ENCODE results near the gene BRIP1. TPM values are rescaled to one million over a fixed set of nuclear protein-coding genes. Genes with fewer than 3 reads are reported as not detected.
"Not testable (repeated sequence)": the region's sequence is repeated elsewhere in the genome, so short reads cannot be mapped to it uniquely, and the experiment has no call there.

BRIP1 gene
- total and polyA plus RNA-seq, 5 donors = 0.05 to 0.41 (median 0.20) TPM; not detected in 1

GRCh38 chr17:61728297-61728836, 135.0 kb downstream of the BRIP1 start:
- Histone ChIP-seq H3K4me1 (ENCODE audit: control insufficient read depth, insufficient read depth, low read length) (no peaks in the 10 kb centered on the region), H3K9me3 (ENCODE audit: control insufficient read depth, low read length) (no peaks in the 10 kb centered on the region), H3K27ac (ENCODE audit: low read length) (no peak overlapping the region), H3K27me3 (ENCODE audit: control insufficient read depth, insufficient read depth) (no peaks in the 10 kb centered on the region), H3K4me3 (ENCODE audit: low read length) (no peak overlapping the region)
- 78% methylated on average over 3 of the region's 3 CpGs for WGBS
- ATAC-seq (no peak), DNase-seq (no peak)
- intact Hi-C loops (cut with DNase I) = no loop called here

DNA sequence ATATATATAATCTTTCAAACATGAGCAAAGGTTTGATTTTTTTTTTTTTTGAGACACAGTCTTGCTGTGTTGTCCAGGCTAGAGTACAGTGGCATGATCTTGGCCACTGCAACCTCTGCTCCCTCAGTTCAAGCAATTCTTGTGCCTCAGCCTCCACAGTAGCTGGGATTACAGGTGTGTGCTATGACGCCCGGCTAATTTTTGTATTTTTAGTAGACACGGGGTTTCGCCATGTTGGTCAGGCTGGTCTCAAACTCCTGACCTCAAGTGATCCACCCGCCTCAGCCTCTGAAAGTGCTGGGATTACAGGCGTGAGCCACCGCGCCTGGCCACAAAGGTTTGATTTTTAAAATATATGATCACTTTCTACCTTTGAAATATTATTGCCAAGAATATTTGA, 135.5 kb downstream of the BRIP1 start:
- ATAC-seq; intact Hi-C loops (cut with DNase I); H3K4me3 ChIP-seq (ENCODE audit: low read length); H3K27me3 ChIP-seq (ENCODE audit: control insufficient read depth, insufficient read depth); H3K27ac ChIP-seq (ENCODE audit: low read length); H3K9me3 ChIP-seq (ENCODE audit: control insufficient read depth, low read length); DNase-seq; H3K4me1 ChIP-seq (ENCODE audit: control insufficient read depth, insufficient read depth, low read length): not testable (repeated sequence)
- WGBS = 97% methylated on average over 8 of the region's 8 CpGs

- intact Hi-C loops (cut with DNase I) = no loop called here
- DNase-seq (no peak), ATAC-seq (no peak)
- Histone ChIP-seq H3K27me3 (ENCODE audit: control insufficient read depth, insufficient read depth) (no peaks in the 10 kb centered on the region), H3K4me1 (ENCODE audit: control insufficient read depth, insufficient read depth, low read length) (no peaks in the 10 kb centered on the region), H3K4me3 (ENCODE audit: low read length) (no peak overlapping the region), H3K9me3 (ENCODE audit: control insufficient read depth, low read length) (no peaks in the 10 kb centered on the region), H3K27ac (ENCODE audit: low read length) (no peak overlapping the region)
- WGBS = 96% methylated on average over 2 of the region's 2 CpGs
Observed at GRCh38 chr17:61726977-61727376, 136.4 kb downstream of the BRIP1 start.

DNA sequence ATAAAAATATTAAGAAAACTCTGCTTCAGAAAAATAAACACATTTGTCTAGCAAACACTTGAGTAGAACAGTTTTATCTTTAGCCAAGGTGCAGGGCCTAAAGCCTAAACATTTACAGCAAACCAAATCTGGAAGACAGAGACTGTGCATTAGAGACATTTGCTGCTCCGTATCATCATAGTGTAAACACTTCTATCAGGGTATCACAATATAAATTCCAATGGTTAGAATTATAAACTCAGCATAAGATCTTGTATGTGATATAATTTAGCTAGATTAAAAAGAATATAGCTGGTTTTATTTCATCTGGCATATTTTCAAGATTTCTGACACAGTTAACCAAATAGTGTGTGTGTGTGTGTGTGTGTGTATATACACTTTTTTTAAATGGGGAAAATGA, 138.6 kb downstream of the BRIP1 start:
- intact Hi-C loops (cut with DNase I) = no loop called here
- H3K27me3 ChIP-seq (ENCODE audit: control insufficient read depth, insufficient read depth) = no peaks in the 10 kb centered on the region
- DNase-seq = no peak
- H3K4me3 ChIP-seq (ENCODE audit: low read length) = no peak overlapping the region
- H3K9me3 ChIP-seq (ENCODE audit: control insufficient read depth, low read length) = no peaks in the 10 kb centered on the region
- 94% methylated on average over 1 of the region's 1 CpG for WGBS
- no peaks in the 10 kb centered on the region for H3K4me1 ChIP-seq (ENCODE audit: control insufficient read depth, insufficient read depth, low read length)
- no peak overlapping the region for H3K27ac ChIP-seq (ENCODE audit: low read length)
- no peak for ATAC-seq

DNA sequence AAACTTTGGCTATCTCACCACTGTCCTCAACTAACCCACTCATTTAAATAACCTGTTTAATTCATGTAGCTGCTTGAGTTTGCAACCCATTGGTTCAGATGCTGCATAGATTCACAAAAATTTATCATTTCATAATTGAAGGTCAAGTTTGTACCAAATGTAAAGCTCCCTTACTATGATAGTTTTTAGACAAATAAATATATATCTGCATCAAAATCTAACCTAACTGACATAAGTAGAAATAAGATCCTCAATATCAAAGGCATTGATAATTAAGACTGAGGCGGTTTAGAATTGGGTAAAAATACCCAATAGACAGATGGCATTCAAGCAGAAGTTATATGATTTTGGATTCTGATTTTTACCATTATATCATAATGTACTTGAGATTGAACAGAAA, 139.4 kb downstream of the BRIP1 start:
- H3K27ac ChIP-seq (ENCODE audit: low read length) = no peak overlapping the region
- intact Hi-C loops (cut with DNase I) = no loop called here
- no peaks in the 10 kb centered on the region for H3K4me1 ChIP-seq (ENCODE audit: control insufficient read depth, insufficient read depth, low read length)
- WGBS = 95% methylated on average over 1 of the region's 1 CpG
- DNase-seq = no peak
- H3K27me3 ChIP-seq (ENCODE audit: control insufficient read depth, insufficient read depth) = no peaks in the 10 kb centered on the region
- no peaks in the 10 kb centered on the region for H3K9me3 ChIP-seq (ENCODE audit: control insufficient read depth, low read length)
- no peak for ATAC-seq
- H3K4me3 ChIP-seq (ENCODE audit: low read length) = no peak overlapping the region

GRCh38 chr17:61723183-61723582, 140.1 kb downstream of the BRIP1 start:
- Histone ChIP-seq H3K27ac (ENCODE audit: low read length) (no peak overlapping the region), H3K27me3 (ENCODE audit: control insufficient read depth, insufficient read depth) (no peaks in the 10 kb centered on the region), H3K4me1 (ENCODE audit: control insufficient read depth, insufficient read depth, low read length) (no peaks in the 10 kb centered on the region), H3K4me3 (ENCODE audit: low read length) (no peak overlapping the region), H3K9me3 (ENCODE audit: control insufficient read depth, low read length) (no peaks in the 10 kb centered on the region)
- ATAC-seq = no peak
- no peak for DNase-seq
- intact Hi-C loops (cut with DNase I) = no loop called here

GRCh38 chr17:61722398-61722797, 140.9 kb downstream of the BRIP1 start:
- DNase-seq = no peak
- 93% methylated on average over 2 of the region's 2 CpGs for WGBS
- ATAC-seq = no peak
- Histone ChIP-seq H3K4me1 (ENCODE audit: control insufficient read depth, insufficient read depth, low read length) (no peaks in the 10 kb centered on the region), H3K27ac (ENCODE audit: low read length) (no peak overlapping the region), H3K4me3 (ENCODE audit: low read length) (no peak overlapping the region), H3K27me3 (ENCODE audit: control insufficient read depth, insufficient read depth) (no peaks in the 10 kb centered on the region), H3K9me3 (ENCODE audit: control insufficient read depth, low read length) (no peaks in the 10 kb centered on the region)
- intact Hi-C loops (cut with DNase I) = no loop called here

DNA sequence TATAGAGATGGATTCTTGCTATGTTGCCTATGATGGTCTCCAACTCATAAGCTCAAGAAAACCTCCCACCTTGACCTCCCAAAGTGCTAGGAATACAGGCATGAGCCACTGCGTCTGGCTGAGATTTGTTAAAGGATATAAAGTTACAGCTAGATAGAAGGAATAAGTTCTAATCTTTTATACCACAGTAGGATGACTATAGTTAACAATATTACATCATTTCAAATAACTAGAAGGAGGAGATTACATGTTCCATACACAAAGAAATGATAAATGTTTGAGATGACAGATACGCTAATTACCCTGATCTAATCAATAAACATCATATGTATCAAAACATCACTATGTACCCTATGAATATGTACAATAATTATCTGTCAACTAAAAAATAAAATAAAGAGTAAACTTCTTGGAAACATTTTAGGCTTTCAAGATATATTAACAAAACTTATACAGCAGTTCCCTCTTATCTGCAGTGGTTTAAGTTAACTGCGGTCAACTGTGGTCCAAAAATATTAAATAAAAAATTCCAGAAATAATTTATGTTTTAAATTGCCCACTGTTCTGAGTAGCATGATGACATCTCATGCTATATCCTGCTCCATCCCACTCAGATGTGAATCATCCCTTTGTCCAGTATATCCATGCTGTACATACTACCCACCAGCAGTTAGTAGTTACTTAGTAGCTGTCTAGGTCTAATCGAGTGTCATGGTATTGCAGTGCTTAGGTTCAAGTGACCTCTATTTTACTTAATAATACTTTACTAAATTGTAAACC, 143.1 kb downstream of the BRIP1 start:
- Histone ChIP-seq H3K27me3 (ENCODE audit: control insufficient read depth, insufficient read depth) (no peaks in the 10 kb centered on the region), H3K4me3 (ENCODE audit: low read length) (no peak overlapping the region), H3K9me3 (ENCODE audit: control insufficient read depth, low read length) (no peaks in the 10 kb centered on the region), H3K27ac (ENCODE audit: low read length) (no peak overlapping the region), H3K4me1 (ENCODE audit: control insufficient read depth, insufficient read depth, low read length) (no peaks in the 10 kb centered on the region)
- DNase-seq = no peak
- intact Hi-C loops (cut with DNase I) = no loop called here
- ATAC-seq = no peak
- WGBS = 93% methylated on average over 4 of the region's 4 CpGs

GRCh38 chr17:61719220-61719619, 144.1 kb downstream of the BRIP1 start:
- 99% methylated on average over 8 of the region's 8 CpGs for WGBS
- ATAC-seq; H3K27ac ChIP-seq (ENCODE audit: low read length); DNase-seq; H3K9me3 ChIP-seq (ENCODE audit: control insufficient read depth, low read length); intact Hi-C loops (cut with DNase I); H3K4me1 ChIP-seq (ENCODE audit: control insufficient read depth, insufficient read depth, low read length); H3K4me3 ChIP-seq (ENCODE audit: low read length); H3K27me3 ChIP-seq (ENCODE audit: control insufficient read depth, insufficient read depth): not testable (repeated sequence)

- no peak for DNase-seq
- Histone ChIP-seq H3K27me3 (ENCODE audit: control insufficient read depth, insufficient read depth) (no peaks in the 10 kb centered on the region), H3K27ac (ENCODE audit: low read length) (no peak overlapping the region), H3K4me1 (ENCODE audit: control insufficient read depth, insufficient read depth, low read length) (no peaks in the 10 kb centered on the region), H3K9me3 (ENCODE audit: control insufficient read depth, low read length) (no peaks in the 10 kb centered on the region), H3K4me3 (ENCODE audit: low read length) (no peak overlapping the region)
- no peak for ATAC-seq
- intact Hi-C loops (cut with DNase I) = no loop called here
Observed at GRCh38 chr17:61718022-61718421, 145.3 kb downstream of the BRIP1 start.

DNA sequence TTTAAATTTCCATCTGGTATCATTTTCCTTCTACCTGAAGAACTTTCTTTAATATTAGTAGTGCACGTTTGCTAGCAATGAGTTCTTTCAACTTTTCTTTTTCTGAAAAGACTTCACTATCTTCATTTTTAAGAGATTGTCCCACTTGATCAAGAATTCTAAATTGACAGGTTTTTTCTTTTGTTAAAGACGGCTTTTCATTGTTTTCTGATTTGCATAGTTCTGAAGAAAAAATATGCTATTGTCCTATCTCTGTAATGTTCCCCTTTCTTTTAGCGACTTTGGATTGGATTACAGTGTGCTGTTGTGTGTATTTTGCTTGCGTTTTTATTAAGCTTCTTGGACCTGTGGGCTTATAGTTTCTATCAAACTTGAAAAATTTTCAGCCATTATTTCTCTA, 146.0 kb downstream of the BRIP1 start:
- DNase-seq (no peak), ATAC-seq (no peak)
- H3K4me1 ChIP-seq (ENCODE audit: control insufficient read depth, insufficient read depth, low read length) = no peaks in the 10 kb centered on the region
- intact Hi-C loops (cut with DNase I) = no loop called here
- H3K4me3 ChIP-seq (ENCODE audit: low read length) = no peak overlapping the region
- 97% methylated on average over 4 of the region's 4 CpGs for WGBS
- H3K27ac ChIP-seq (ENCODE audit: low read length) = no peak overlapping the region
- no peaks in the 10 kb centered on the region for H3K9me3 ChIP-seq (ENCODE audit: control insufficient read depth, low read length)
- H3K27me3 ChIP-seq (ENCODE audit: control insufficient read depth, insufficient read depth) = no peaks in the 10 kb centered on the region
